K562 (cell line): ENCODE measurements around the gene POLR3G.

Experiments
- BRD4 ChIP-seq: fragments of 200-600 bp; sonication (generic); IDR thresholded peaks from 2 replicates; pipeline ENCODE4 v1.6.1; 2017; ENCODE audit warnings: inconsistent platforms
- CHD1 ChIP-seq: fragments of 200-600 bp; sonication (generic); IDR thresholded peaks from one replicate; pipeline ENCODE4 v1.6.1; 2012; ENCODE audit warnings: mild to moderate bottlenecking, moderate library complexity, low read length, inconsistent platforms
- CREB1 ChIP-seq, 2 experiments: sonication (generic) in 1 of 2; formaldehyde crosslinking in 1 of 2; IDR thresholded peaks; 2 replicates each; pipeline versions ENCODE4 v1.6.1 to v1.8.0; 2012 to 2022; ENCODE audit warnings: inconsistent platforms in 1 of 2, mild to moderate bottlenecking in 1 of 2, missing genetic modification reagents in 1 of 2, moderate library complexity in 1 of 2
- CTCF ChIP-seq, 3 experiments: IDR thresholded peaks in 2 of 3; conservative IDR thresholded peaks in 1 of 3; 2 replicates each; pipeline ENCODE4 v1.5.1; 2011 to 2012; ENCODE audit warnings: low read length in 3 of 3, mild to moderate bottlenecking in 3 of 3, control low read depth in 2 of 3, improper control_type of control experiment in 1 of 3, inconsistent platforms in 1 of 3, low read depth in 1 of 3, mixed read lengths in 1 of 3, moderate library complexity in 1 of 3; ENCODE audit not compliant: insufficient read depth in 2 of 3
- PHF21A ChIP-seq: fragments of 450-650 bp; IDR thresholded peaks from 2 replicates; pipeline ENCODE4 v1.6.1; 2017; ENCODE audit warnings: low read depth, borderline replicate concordance
- SP1 ChIP-seq: sonication (generic); formaldehyde crosslinking; IDR thresholded peaks from 2 replicates; pipeline ENCODE4 v1.8.1; 2022; ENCODE audit warnings: mild to moderate bottlenecking, missing genetic modification reagents
- TAF1 ChIP-seq: IDR thresholded peaks from 2 replicates; pipeline ENCODE4 v1.6.1; 2011; ENCODE audit warnings: mild to moderate bottlenecking, low read length, moderate library complexity; ENCODE audit not compliant: insufficient read depth, control insufficient read depth, severe bottlenecking; ENCODE audit errors: extremely low read depth
- ZHX1 ChIP-seq: fragments of 150-350 bp; conservative IDR thresholded peaks from 2 replicates; pipeline ENCODE4 v1.6.1; 2014; ENCODE audit warnings: low read length

- no peak for TF ChIP-seq SP1
- no peak for TF ChIP-seq TAF1
- no peak for TF ChIP-seq PHF21A
- no peak for TF ChIP-seq ZHX1
- no peak for TF ChIP-seq CHD1
- no peak for TF ChIP-seq CTCF (IDR thresholded peaks at IDR 0.05 in 2 of 3, conservative IDR thresholded peaks at IDR 0.05 in 1 of 3; ENCODE audit: insufficient read depth in 2 of 3, low read depth in 1 of 3, low read length in 3 of 3)
- no peak for TF ChIP-seq CREB1 (IDR thresholded peaks at IDR 0.05)
- no peak for TF ChIP-seq CREB1 (CRISPR knock-in tag; IDR thresholded peaks at IDR 0.05)
- no peak for TF ChIP-seq BRD4
Observed at GRCh38 chr5:90475436-90475980, 844 bp downstream of the POLR3G start.
